Stimulated activated naive B cell treated with anti-CD40 and anti-IgM and Interleukin-4, amounts not matched to agents 10 μg/mL and 1 μg/mL and 100 μg/mL, for 72 hours (primary cell): ENCODE measurements around the gene CROCC2.
A peak's percentile ranks its signal among the peaks of the same experiment; 100 is the strongest.

ENCODE experiments used
- ATAC-seq, 2 donors: fragments of 150-1000 bp; cut with Tn5 transposase; replicated peaks; 2 replicates each; pipeline ENCODE4 v1.10.0; 2021; ENCODE audit warnings: moderate library complexity in 1 of 2
- DNase-seq: peaks from one replicate; pipeline ENCODE4 v3.0.0; 2021
- H3K27ac Mint-ChIP-seq: one replicate; pipeline ENCODE4 v1.8.0; 2022; ENCODE audit warnings: mild to moderate bottlenecking, mixed read lengths
- H3K27me3 Mint-ChIP-seq, 2 donors: one replicate each; pipeline ENCODE4 v1.8.0; 2022; ENCODE audit warnings: mixed read lengths in 2 of 2
- H3K36me3 Mint-ChIP-seq, 2 donors: one replicate each; pipeline ENCODE4 v1.8.0; 2022; ENCODE audit warnings: mixed read lengths in 2 of 2, mild to moderate bottlenecking in 1 of 2
- H3K4me1 Mint-ChIP-seq, 2 donors: one replicate each; pipeline ENCODE4 v1.8.0; 2022; ENCODE audit warnings: mixed read lengths in 2 of 2, mild to moderate bottlenecking in 1 of 2
- H3K4me3 Mint-ChIP-seq, 2 donors: one replicate each; pipeline ENCODE4 v1.8.0; 2022; ENCODE audit warnings: mild to moderate bottlenecking in 2 of 2, mixed read lengths in 2 of 2, moderate library complexity in 1 of 2
- H3K9me3 Mint-ChIP-seq, 2 donors: one replicate each; pipeline ENCODE4 v1.8.0; 2022; ENCODE audit warnings: mixed read lengths in 2 of 2, mild to moderate bottlenecking in 1 of 2

CROCC2 gene

GRCh38 chr2:241038374-241039180 lies 132.4 kb downstream of the CROCC2 start:
- DNase-seq (no peak), ATAC-seq (no peak)
- peaks cover 43 to 72% of the 10 kb centered on the region in 2 donors for H3K4me1 Mint-ChIP-seq
- peak overlapping the region in 1 of 2 donors; percentile 86 for H3K4me3 Mint-ChIP-seq
- H3K36me3 Mint-ChIP-seq: peaks cover 0 to 8% of the 10 kb centered on the region in 2 donors
- H3K9me3 Mint-ChIP-seq: no peaks in the 10 kb centered on the region
- no peaks in the 10 kb centered on the region for H3K27me3 Mint-ChIP-seq
- H3K27ac Mint-ChIP-seq: peak overlapping the region; percentile 95

GRCh38 chr2:241039416-241039815 lies 133.3 kb downstream of the CROCC2 start:
- no peak for DNase-seq
- H3K27me3 Mint-ChIP-seq: no peaks in the 10 kb centered on the region
- H3K4me1 Mint-ChIP-seq: peaks cover 42 to 72% of the 10 kb centered on the region in 2 donors
- H3K27ac Mint-ChIP-seq: no peak overlapping the region
- H3K36me3 Mint-ChIP-seq: peaks cover 0 to 8% of the 10 kb centered on the region in 2 donors
- peak overlapping the region in 1 of 2 donors; percentile 48 for H3K4me3 Mint-ChIP-seq
- ATAC-seq: no peak
- H3K9me3 Mint-ChIP-seq: no peaks in the 10 kb centered on the region

GRCh38 chr2:241040081-241040803 lies 134.1 kb downstream of the CROCC2 start:
- DNase-seq: no peak
- Mint-ChIP-seq H3K27ac (peak overlapping the region; percentile 95), H3K27me3 (no peaks in the 10 kb centered on the region), H3K4me1 (peaks cover 40 to 72% of the 10 kb centered on the region in 2 donors), H3K4me3 (peak overlapping the region in 1 of 2 donors; percentile 63), H3K36me3 (peaks cover 4 to 11% of the 10 kb centered on the region in 2 donors), H3K9me3 (peaks cover 2 to 3% of the 10 kb centered on the region in 2 donors)
- no peak for ATAC-seq

- peaks cover 2 to 5% of the 10 kb centered on the region in 2 donors for H3K9me3 Mint-ChIP-seq
- H3K36me3 Mint-ChIP-seq: peaks cover 4 to 16% of the 10 kb centered on the region in 2 donors
- H3K4me3 Mint-ChIP-seq: peak overlapping the region; percentile 57 to 63
- H3K27me3 Mint-ChIP-seq: no peaks in the 10 kb centered on the region
- H3K4me1 Mint-ChIP-seq: peaks cover 40 to 66% of the 10 kb centered on the region in 2 donors
- peak; percentile 90 to 94 for ATAC-seq
- H3K27ac Mint-ChIP-seq: peak overlapping the region; percentile 95
- peak; percentile 68 for DNase-seq
Observed at GRCh38 chr2:241041589-241042158, 135.5 kb downstream of the CROCC2 start.
